DND-41 (cell line): ENCODE results near the gene C1orf105.

Experiments
- ATAC-seq: fragments of 200-7000 bp; cut with Tn5 transposase; 3 replicates; pipeline ENCODE4 v1.9.1; 2021; ENCODE audit warnings: low read depth; ENCODE audit not compliant: insufficient read depth
- DNase-seq: peaks from one replicate; pipeline ENCODE4 v3.0.0-alpha.2; 2020
- H2AFZ ChIP-seq: 2 replicates; pipeline ENCODE4 v1.6.0; 2012; ENCODE audit warnings: low read depth, low read length
- H3K27ac ChIP-seq: 2 replicates; pipeline ENCODE4 v1.5.1; 2012; ENCODE audit warnings: low read length, inconsistent platforms
- H3K27me3 ChIP-seq: fragments of 200-600 bp; sonication (generic); 2 replicates; pipeline ENCODE4 v1.6.0; 2012; ENCODE audit warnings: low read length, mild to moderate bottlenecking, inconsistent platforms; ENCODE audit not compliant: insufficient read depth, poor library complexity
- H3K36me3 ChIP-seq: 2 replicates; pipeline ENCODE4 v1.5.1; 2012; ENCODE audit warnings: low read length, inconsistent platforms; ENCODE audit not compliant: insufficient read depth
- H3K4me1 ChIP-seq: 2 replicates; pipeline ENCODE4 v1.5.1; 2012; ENCODE audit warnings: mild to moderate bottlenecking, low read length; ENCODE audit not compliant: insufficient read depth
- H3K4me2 ChIP-seq: 2 replicates; pipeline ENCODE4 v1.6.0; 2012; ENCODE audit warnings: mild to moderate bottlenecking, moderate library complexity, low read length, inconsistent platforms; ENCODE audit not compliant: insufficient read depth
- H3K4me3 ChIP-seq, 2 experiments: fragments of 200-600 bp in 1 of 2; shearing (Covaris generic) in 1 of 2; 2 replicates each; pipeline ENCODE4 v1.5.1; 2012 to 2016; ENCODE audit warnings: inconsistent platforms in 2 of 2, low read length in 2 of 2, mild to moderate bottlenecking in 2 of 2, low read depth in 1 of 2, moderate library complexity in 1 of 2
- H3K79me2 ChIP-seq: 2 replicates; pipeline ENCODE4 v1.6.0; 2012; ENCODE audit warnings: low read length, inconsistent platforms; ENCODE audit not compliant: insufficient read depth
- H3K9ac ChIP-seq: 2 replicates; pipeline ENCODE4 v1.6.0; 2012; ENCODE audit warnings: low read depth, mild to moderate bottlenecking, inconsistent platforms, low read length, moderate library complexity
- H3K9me3 ChIP-seq: 2 replicates; pipeline ENCODE4 v1.5.1; 2012; ENCODE audit warnings: low read length, moderate library complexity, mild to moderate bottlenecking, inconsistent platforms; ENCODE audit not compliant: insufficient read depth, severe bottlenecking
- H4K20me1 ChIP-seq: 2 replicates; pipeline ENCODE4 v1.6.0; 2012; ENCODE audit warnings: low read length; ENCODE audit not compliant: insufficient read depth
- EZH2 ChIP-seq: IDR thresholded peaks from 3 replicates; pipeline ENCODE4 v1.6.1; 2012; ENCODE audit warnings: borderline replicate concordance, low read depth, mild to moderate bottlenecking, moderate library complexity, low read length, inconsistent platforms; ENCODE audit not compliant: severe bottlenecking
- TF ChIP-seq, protein P1 (sequence below): IDR thresholded peaks from 2 replicates; pipeline ENCODE4 v1.5.1; 2012; ENCODE audit warnings: borderline replicate concordance, low read length, moderate library complexity, mild to moderate bottlenecking; ENCODE audit not compliant: poor library complexity, severe bottlenecking; ENCODE audit errors: extremely low read depth

Gene C1orf105

DNA sequence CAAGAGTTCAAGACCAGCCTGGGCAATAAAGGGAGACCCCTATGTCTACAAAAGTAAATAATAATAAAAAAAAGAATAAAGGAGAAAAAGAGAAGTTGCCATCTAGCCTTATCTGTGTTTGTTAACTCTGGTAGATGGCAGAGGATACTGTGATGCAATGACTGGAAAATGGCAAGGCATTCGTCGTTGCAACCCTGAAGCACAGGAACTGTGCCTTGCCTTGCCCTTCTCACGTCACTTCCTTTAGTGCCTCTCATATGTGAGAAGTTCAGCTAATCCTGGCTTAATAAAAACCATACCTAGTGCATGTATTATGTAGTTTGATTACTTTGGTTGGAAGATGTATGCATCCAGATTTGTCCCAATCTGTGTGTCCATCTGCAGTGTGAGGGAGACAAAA, 49.2 kb downstream of the C1orf105 start:
- H3K4me3 ChIP-seq: no peak overlapping the region
- H3K27me3 ChIP-seq: no peaks in the 10 kb centered on the region
- H2AFZ ChIP-seq: no peak overlapping the region
- no peaks in the 10 kb centered on the region for H3K9me3 ChIP-seq
- TF ChIP-seq, protein P1, sequence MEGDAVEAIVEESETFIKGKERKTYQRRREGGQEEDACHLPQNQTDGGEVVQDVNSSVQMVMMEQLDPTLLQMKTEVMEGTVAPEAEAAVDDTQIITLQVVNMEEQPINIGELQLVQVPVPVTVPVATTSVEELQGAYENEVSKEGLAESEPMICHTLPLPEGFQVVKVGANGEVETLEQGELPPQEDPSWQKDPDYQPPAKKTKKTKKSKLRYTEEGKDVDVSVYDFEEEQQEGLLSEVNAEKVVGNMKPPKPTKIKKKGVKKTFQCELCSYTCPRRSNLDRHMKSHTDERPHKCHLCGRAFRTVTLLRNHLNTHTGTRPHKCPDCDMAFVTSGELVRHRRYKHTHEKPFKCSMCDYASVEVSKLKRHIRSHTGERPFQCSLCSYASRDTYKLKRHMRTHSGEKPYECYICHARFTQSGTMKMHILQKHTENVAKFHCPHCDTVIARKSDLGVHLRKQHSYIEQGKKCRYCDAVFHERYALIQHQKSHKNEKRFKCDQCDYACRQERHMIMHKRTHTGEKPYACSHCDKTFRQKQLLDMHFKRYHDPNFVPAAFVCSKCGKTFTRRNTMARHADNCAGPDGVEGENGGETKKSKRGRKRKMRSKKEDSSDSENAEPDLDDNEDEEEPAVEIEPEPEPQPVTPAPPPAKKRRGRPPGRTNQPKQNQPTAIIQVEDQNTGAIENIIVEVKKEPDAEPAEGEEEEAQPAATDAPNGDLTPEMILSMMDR: no peak
- no peak for TF ChIP-seq EZH2
- ATAC-seq: no peak
- no peak overlapping the region for H3K27ac ChIP-seq
- no peaks in the 10 kb centered on the region for H4K20me1 ChIP-seq
- no peak overlapping the region for H3K4me2 ChIP-seq
- DNase-seq: no peak
- H3K4me1 ChIP-seq: no peaks in the 10 kb centered on the region
- H3K79me2 ChIP-seq: no peaks in the 10 kb centered on the region
- no peaks in the 10 kb centered on the region for H3K36me3 ChIP-seq
- H3K9ac ChIP-seq: no peak overlapping the region

- Histone ChIP-seq H3K36me3 (no peaks in the 10 kb centered on the region), H3K4me1 (no peaks in the 10 kb centered on the region), H3K27ac (no peak overlapping the region), H3K27me3 (no peaks in the 10 kb centered on the region), H3K9ac (no peak overlapping the region), H3K79me2 (no peaks in the 10 kb centered on the region), H3K4me3 (no peak overlapping the region), H4K20me1 (no peaks in the 10 kb centered on the region), H2AFZ (no peak overlapping the region), H3K4me2 (no peak overlapping the region), H3K9me3 (no peaks in the 10 kb centered on the region)
- TF ChIP-seq, protein P1: no peak
- TF ChIP-seq EZH2: no peak
- ATAC-seq (no peak), DNase-seq (no peak)
Observed at GRCh38 chr1:172470149-172470548, 49.7 kb downstream of the C1orf105 start.

GRCh38 chr1:172471666-172472065, 51.2 kb downstream of the C1orf105 start:
- no peaks in the 10 kb centered on the region for H3K79me2 ChIP-seq
- no peak overlapping the region for H2AFZ ChIP-seq
- no peaks in the 10 kb centered on the region for H3K4me1 ChIP-seq
- H3K9me3 ChIP-seq: no peaks in the 10 kb centered on the region
- H3K36me3 ChIP-seq: no peaks in the 10 kb centered on the region
- H3K9ac ChIP-seq: no peak overlapping the region
- no peaks in the 10 kb centered on the region for H4K20me1 ChIP-seq
- no peak overlapping the region for H3K4me2 ChIP-seq
- no peak overlapping the region for H3K4me3 ChIP-seq
- TF ChIP-seq EZH2: no peak
- TF ChIP-seq, protein P1: no peak
- no peak for ATAC-seq
- H3K27me3 ChIP-seq: no peaks in the 10 kb centered on the region
- no peak for DNase-seq
- no peak overlapping the region for H3K27ac ChIP-seq

DNA sequence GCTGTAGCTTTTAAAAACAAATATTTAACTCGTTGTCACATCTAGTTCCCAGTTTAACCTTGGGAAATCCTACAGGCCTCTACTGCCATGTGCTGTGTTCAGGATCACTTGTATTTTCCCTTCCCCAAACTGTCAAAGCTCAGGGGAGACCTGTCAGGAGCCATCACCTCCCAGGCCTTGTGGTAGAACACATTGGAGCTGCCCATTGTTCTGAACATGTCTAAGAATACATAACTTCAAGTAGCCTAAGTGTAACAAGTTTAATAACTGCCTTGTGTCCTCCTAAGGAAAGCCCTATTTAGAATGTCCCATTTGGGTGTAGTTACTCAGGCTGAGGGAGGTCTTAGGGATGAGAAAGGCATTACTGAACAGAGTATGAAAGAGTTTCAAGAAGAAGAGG, 52.0 kb downstream of the C1orf105 start:
- Histone ChIP-seq H3K4me1 (no peaks in the 10 kb centered on the region), H4K20me1 (no peaks in the 10 kb centered on the region), H3K27ac (no peak overlapping the region), H3K9ac (no peak overlapping the region), H3K4me3 (no peak overlapping the region), H3K36me3 (no peaks in the 10 kb centered on the region), H3K79me2 (no peaks in the 10 kb centered on the region), H2AFZ (no peak overlapping the region), H3K27me3 (no peaks in the 10 kb centered on the region), H3K4me2 (no peak overlapping the region), H3K9me3 (no peaks in the 10 kb centered on the region)
- TF ChIP-seq, protein P1: no peak
- no peak for TF ChIP-seq EZH2
- DNase-seq: no peak
- ATAC-seq: no peak
